MCF 10A (cell line): ENCODE data around the gene GPRC5C. TPM values are rescaled to one million over a fixed set of nuclear protein-coding genes. Genes with fewer than 3 reads are reported as not detected.

Experiments
- BruUV-seq: library from RNA; stranded (reverse); fragments of 400-500 nt; replicated peaks from 2 replicates; lab custom pipeline; 2021; lab: Mats Ljungman, UMichigan
- CTCF ChIA-PET: fragments of 300-600 bp; sonication (Branson Sonifier 250); formaldehyde crosslinking; extraction: SDS; loops from one replicate; lab custom pipeline; 2021; ENCODE audit warnings: antibody characterized with exemption, inconsistent platforms; lab: Yijun Ruan, JAX
- POLR2A ChIA-PET: fragments of 300-600, 350-650 bp; sonication (Branson Sonifier 250); formaldehyde crosslinking; extraction: SDS; loops from one replicate; lab custom pipeline; 2020; ENCODE audit warnings: antibody characterized with exemption, inconsistent platforms; lab: Yijun Ruan, JAX
- DNase-seq: peaks from one replicate; pipeline ENCODE4 v3.0.0-alpha.2; 2018; ENCODE audit not compliant: unreplicated experiment
- H3K27ac Mint-ChIP-seq: one replicate; pipeline ENCODE4 v1.8.0; 2022; ENCODE audit warnings: mild to moderate bottlenecking, low read depth, mixed read lengths; ENCODE audit not compliant: unreplicated experiment
- H3K27me3 Mint-ChIP-seq: one replicate; pipeline ENCODE4 v1.8.0; 2022; ENCODE audit warnings: mixed read lengths; ENCODE audit not compliant: insufficient read depth, unreplicated experiment
- H3K36me3 Mint-ChIP-seq: one replicate; pipeline ENCODE4 v1.8.0; 2022; ENCODE audit warnings: mild to moderate bottlenecking, moderate library complexity, mixed read lengths; ENCODE audit not compliant: insufficient read depth, unreplicated experiment
- H3K4me1 Mint-ChIP-seq: one replicate; pipeline ENCODE4 v1.8.0; 2022; ENCODE audit warnings: mixed read lengths; ENCODE audit not compliant: insufficient read depth, unreplicated experiment
- H3K4me3 Mint-ChIP-seq: one replicate; pipeline ENCODE4 v1.8.0; 2022; ENCODE audit warnings: mild to moderate bottlenecking, moderate library complexity, mixed read lengths; ENCODE audit not compliant: unreplicated experiment
- H3K9me3 Mint-ChIP-seq: one replicate; pipeline ENCODE4 v1.8.0; 2022; ENCODE audit warnings: mixed read lengths; ENCODE audit not compliant: unreplicated experiment
- intact Hi-C: fragments of 100-400 bp; cut with micrococcal nuclease; formaldehyde crosslinking; loops from 2 replicates; pipeline ENCODE4 v1.14.1; 2022
- total RNA-seq: library from RNA; stranded (reverse); gene quantifications from 2 replicates; pipeline ENCODE4 v1.2.3, GENCODE V29; 2022
- TF ChIP-seq, protein P1 (sequence below): fragments of 200-600 bp; IDR thresholded peaks from one replicate; pipeline ENCODE4 v1.8.0; 2022; ENCODE audit warnings: antibody characterized with exemption, mild to moderate bottlenecking; ENCODE audit not compliant: unreplicated experiment

Gene GPRC5C
- total RNA-seq, 1 experiment from 2014 or later = 17.7 TPM

DNA sequence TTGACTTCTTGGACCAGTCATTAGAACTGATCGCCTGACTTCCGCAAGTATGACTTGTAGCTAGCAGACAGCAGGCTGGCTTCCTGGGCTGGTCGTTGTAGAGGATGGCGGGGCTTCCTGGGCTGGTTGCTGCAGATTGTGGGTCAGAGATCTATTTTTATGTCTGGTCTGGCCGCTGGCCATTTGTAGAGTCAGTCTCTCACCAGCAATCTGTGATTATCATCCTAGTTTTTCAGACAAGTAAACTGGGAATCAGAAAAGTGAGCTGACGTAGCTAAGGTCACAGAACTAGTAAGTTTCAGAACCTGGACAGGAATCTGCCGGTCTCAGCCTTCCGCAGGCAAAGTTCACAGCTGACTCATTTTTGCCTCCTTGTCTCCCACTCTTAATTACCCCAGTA is 45.5 kb upstream of the GPRC5C start:
- BruUV-seq = no TSS peak

DNA sequence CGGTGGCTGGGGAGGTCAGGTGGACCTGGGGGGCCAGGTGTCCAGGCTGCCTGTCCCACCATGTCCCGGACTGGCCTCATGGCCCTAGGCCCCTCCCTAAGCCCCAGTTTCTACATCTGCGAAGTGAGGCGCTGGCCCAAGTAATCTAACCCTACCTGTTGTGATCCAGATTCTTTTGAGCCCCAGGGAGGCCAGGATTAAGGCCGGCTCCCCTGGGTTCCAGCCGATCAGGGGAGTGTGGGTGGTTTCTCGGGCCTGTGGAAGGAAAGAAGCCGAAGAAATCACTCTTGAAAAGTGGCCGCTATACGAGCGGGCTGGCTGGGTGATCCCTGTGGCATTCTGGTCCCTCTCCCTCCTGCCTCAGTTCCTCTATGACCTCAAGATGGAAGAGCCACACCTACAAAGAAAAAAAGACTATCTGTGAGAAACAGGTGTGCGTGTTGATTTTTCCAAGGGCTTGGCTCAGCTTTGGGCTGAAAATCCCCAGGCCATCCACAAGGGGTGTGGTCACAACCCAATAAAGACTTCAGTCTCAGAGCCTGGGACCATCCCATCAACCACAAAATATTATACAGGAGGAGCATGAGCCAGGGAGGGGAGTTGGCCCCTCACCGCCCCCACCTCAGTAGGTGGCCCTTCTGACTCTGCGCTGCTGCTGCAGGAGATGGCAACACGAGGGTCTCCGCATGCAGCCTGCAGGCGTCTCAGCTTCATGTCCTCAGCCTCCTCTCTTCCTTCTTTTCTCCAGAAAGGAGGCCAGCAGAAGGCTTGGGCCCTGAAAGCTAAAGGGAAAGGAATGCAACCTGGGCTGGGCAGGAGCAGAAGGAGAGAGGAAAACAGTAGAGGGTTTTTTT is 44.3 kb upstream of the GPRC5C start:
- Mint-ChIP-seq H3K27ac (no peak overlapping the region), H3K36me3 (no peaks in the 10 kb centered on the region), H3K4me3 (no peak overlapping the region), H3K4me1 (no peaks in the 10 kb centered on the region), H3K27me3 (peaks cover 21% of the 10 kb centered on the region), H3K9me3 (no peaks in the 10 kb centered on the region)
- intact Hi-C loops = no loop called here
- TF ChIP-seq, protein P1, sequence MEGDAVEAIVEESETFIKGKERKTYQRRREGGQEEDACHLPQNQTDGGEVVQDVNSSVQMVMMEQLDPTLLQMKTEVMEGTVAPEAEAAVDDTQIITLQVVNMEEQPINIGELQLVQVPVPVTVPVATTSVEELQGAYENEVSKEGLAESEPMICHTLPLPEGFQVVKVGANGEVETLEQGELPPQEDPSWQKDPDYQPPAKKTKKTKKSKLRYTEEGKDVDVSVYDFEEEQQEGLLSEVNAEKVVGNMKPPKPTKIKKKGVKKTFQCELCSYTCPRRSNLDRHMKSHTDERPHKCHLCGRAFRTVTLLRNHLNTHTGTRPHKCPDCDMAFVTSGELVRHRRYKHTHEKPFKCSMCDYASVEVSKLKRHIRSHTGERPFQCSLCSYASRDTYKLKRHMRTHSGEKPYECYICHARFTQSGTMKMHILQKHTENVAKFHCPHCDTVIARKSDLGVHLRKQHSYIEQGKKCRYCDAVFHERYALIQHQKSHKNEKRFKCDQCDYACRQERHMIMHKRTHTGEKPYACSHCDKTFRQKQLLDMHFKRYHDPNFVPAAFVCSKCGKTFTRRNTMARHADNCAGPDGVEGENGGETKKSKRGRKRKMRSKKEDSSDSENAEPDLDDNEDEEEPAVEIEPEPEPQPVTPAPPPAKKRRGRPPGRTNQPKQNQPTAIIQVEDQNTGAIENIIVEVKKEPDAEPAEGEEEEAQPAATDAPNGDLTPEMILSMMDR = no peak
- ChIA-PET POLR2A (interaction anchor here (1.0 kb wide), 1 partner anchor 31 kb away, joined by 3 read pairs; no protein-coding TSS in a partner anchor), CTCF (interaction anchor here (0.6 to 0.8 kb wide), 2 partner anchors 17 to 249 kb away, joined by 3 read pairs; no protein-coding TSS in a partner anchor)
- DNase-seq = no peak
- BruUV-seq = no TSS peak

More for the DNA sequence above, 45.5 kb upstream of the GPRC5C start:
- POLR2A ChIA-PET = no interaction called here
- no peak for DNase-seq
- CTCF ChIA-PET = interaction anchor here (0.7 to 1.2 kb wide), 3 partner anchors 46 to 71 kb away, joined by 3 to 4 read pairs (median 3); no protein-coding TSS in a partner anchor
- intact Hi-C loops = no loop called here
- Mint-ChIP-seq H3K4me3 (no peak overlapping the region), H3K36me3 (no peaks in the 10 kb centered on the region), H3K27ac (no peak overlapping the region), H3K4me1 (no peaks in the 10 kb centered on the region), H3K9me3 (no peaks in the 10 kb centered on the region), H3K27me3 (peaks cover 21% of the 10 kb centered on the region)
- TF ChIP-seq, protein P1 = no peak

DNA sequence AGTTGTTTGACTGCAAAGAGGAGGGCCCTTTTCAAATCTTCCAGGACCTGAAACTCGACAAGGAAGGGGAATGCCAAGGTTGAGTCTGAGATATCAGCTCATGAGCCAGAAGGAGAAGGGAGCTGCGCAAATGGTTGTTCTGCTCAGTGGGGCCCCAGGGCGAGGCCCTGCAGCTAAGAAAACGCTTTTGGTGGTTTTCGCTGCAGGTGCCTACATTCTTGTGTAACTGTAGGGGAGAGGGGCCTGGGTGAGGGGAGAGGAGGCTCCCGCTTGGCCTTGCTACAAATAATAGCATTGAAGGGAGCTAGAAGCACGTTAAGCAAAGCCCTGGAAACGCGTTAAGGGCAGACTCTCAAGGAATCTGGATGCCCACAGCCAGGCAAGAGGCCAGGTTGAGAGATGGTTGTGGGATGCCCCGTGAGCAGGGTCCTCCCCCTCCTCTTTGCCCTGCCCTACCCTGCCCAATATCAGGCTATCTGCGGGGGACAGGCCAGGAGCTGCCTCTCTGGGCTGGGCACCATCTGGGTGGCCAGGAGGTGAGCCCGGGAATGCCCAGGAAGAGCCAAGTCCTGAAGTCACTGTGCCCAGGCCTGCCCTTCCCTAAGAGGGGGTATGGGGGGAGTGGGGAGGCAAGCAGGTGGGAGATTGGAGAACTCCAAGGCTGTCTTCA is 42.7 kb upstream of the GPRC5C start:
- ChIA-PET CTCF (interaction anchor here (1.0 kb wide), 1 partner anchor 105 kb away, joined by 5 read pairs; no protein-coding TSS in a partner anchor), POLR2A (interaction anchor here (0.6 kb wide), 1 partner anchor 65 kb away, joined by 3 read pairs; no protein-coding TSS in a partner anchor)
- TF ChIP-seq, protein P1 = no peak
- intact Hi-C loops = no loop called here
- DNase-seq = no peak
- Mint-ChIP-seq H3K4me3 (no peak overlapping the region), H3K36me3 (no peaks in the 10 kb centered on the region), H3K27ac (no peak overlapping the region), H3K4me1 (peaks cover 6% of the 10 kb centered on the region), H3K9me3 (no peaks in the 10 kb centered on the region), H3K27me3 (peaks cover 21% of the 10 kb centered on the region)
- BruUV-seq = no TSS peak
